Umbilical cord (tissue), 2 donors: ENCODE measurements around the gene ILDR2. TPM values are rescaled to one million over a fixed set of nuclear protein-coding genes. Genes with fewer than 3 reads are reported as not detected.
A peak's percentile ranks its signal among the peaks of the same experiment; 100 is the strongest.

ENCODE experiments used
- DNase-seq: peaks from one replicate; pipeline ENCODE4 v3.0.0-alpha.2; 2015; ENCODE audit warnings: low spot score
- total RNA-seq: library from RNA; depleted of rRNA; stranded (reverse); fragments of >200 nt; gene quantifications from one replicate; pipeline ENCODE4 v1.2.3, GENCODE V29; 2014; ENCODE audit warnings: low replicate concordance; ENCODE audit not compliant: insufficient read depth

Gene ILDR2
- total RNA-seq: 4.1 TPM

GRCh38 chr1:166975361-166976129, at the start of gene ILDR2:
ILDR2 (minus strand) TSS chr1:166975540; CDS start chr1:166975268, 272 bp downstream.
- peak; percentile 56 for DNase-seq

GRCh38 chr1:167022384-167022783, 47.0 kb upstream of the ILDR2 start:
- no peak for DNase-seq

- DNase-seq: no peak
Observed at GRCh38 chr1:167016100-167016750, 40.9 kb upstream of the ILDR2 start.

- no peak for DNase-seq
Observed at GRCh38 chr1:167013108-167013929, 38.0 kb upstream of the ILDR2 start.

- no peak for DNase-seq
Observed at GRCh38 chr1:167012570-167012969, 37.2 kb upstream of the ILDR2 start.

GRCh38 chr1:167011560-167012191, 36.3 kb upstream of the ILDR2 start:
- DNase-seq: no peak

- DNase-seq: no peak
Observed at GRCh38 chr1:167003711-167004110, 28.4 kb upstream of the ILDR2 start.

GRCh38 chr1:167002354-167002753, 27.0 kb upstream of the ILDR2 start:
- no peak for DNase-seq

GRCh38 chr1:167000546-167000945, 25.2 kb upstream of the ILDR2 start:
- no peak for DNase-seq

GRCh38 chr1:166999500-167000055, 24.2 kb upstream of the ILDR2 start:
- no peak for DNase-seq

GRCh38 chr1:166999075-166999474, 23.7 kb upstream of the ILDR2 start:
- DNase-seq: peak; percentile 22

- DNase-seq: no peak
Observed at GRCh38 chr1:166988974-166989515, 13.7 kb upstream of the ILDR2 start, which contains the start of gene MAEL. MAEL (plus strand) TSS chr1:166989280; CDS start chr1:166989353, 73 bp downstream.

- DNase-seq: no peak
Observed at GRCh38 chr1:166981589-166981988, 6.2 kb upstream of the ILDR2 start.

GRCh38 chr1:166980818-166981217, 5.5 kb upstream of the ILDR2 start:
- DNase-seq: no peak

GRCh38 chr1:166980383-166980782, 5.0 kb upstream of the ILDR2 start:
- DNase-seq: no peak

GRCh38 chr1:166978821-166979220, 3.5 kb upstream of the ILDR2 start:
- peak; percentile 15 for DNase-seq

- no peak for DNase-seq
Observed at GRCh38 chr1:166977951-166978350, 2.6 kb upstream of the ILDR2 start.

GRCh38 chr1:166974647-166975345, 544 bp downstream of the ILDR2 start:
- no peak for DNase-seq

- no peak for DNase-seq
Observed at GRCh38 chr1:166972826-166973225, 2.5 kb downstream of the ILDR2 start.

GRCh38 chr1:166972193-166972592, 3.1 kb downstream of the ILDR2 start:
- DNase-seq: no peak
